HG03442 (cell line): Measurements from ENCODE around the gene PACRG.

Source experiments
- ATAC-seq: cut with Tn5 transposase; IDR thresholded peaks from one replicate; pipeline ENCODE4 v1.9.1; 2021; ENCODE audit warnings: mild to moderate bottlenecking, moderate library complexity; ENCODE audit not compliant: unreplicated experiment

Gene PACRG

GRCh38 chr6:163341224-163342061, 613.7 kb downstream of the PACRG start:
- ATAC-seq = no peak

GRCh38 chr6:163342571-163343539, 615.1 kb downstream of the PACRG start:
- ATAC-seq = no peak

- no peak for ATAC-seq
Observed at GRCh38 chr6:163343609-163344008, 615.8 kb downstream of the PACRG start.

GRCh38 chr6:163344411-163344810, 616.6 kb downstream of the PACRG start:
- no peak for ATAC-seq

- ATAC-seq = no peak
Observed at GRCh38 chr6:163345931-163346330, 618.2 kb downstream of the PACRG start.

GRCh38 chr6:163346497-163346961, 618.8 kb downstream of the PACRG start:
- ATAC-seq = no peak

- no peak for ATAC-seq
Observed at GRCh38 chr6:163347021-163347446, 619.3 kb downstream of the PACRG start.

GRCh38 chr6:163348789-163349680, 621.3 kb downstream of the PACRG start:
- no peak for ATAC-seq

GRCh38 chr6:163349696-163350095, 621.9 kb downstream of the PACRG start:
- ATAC-seq = no peak

- no peak for ATAC-seq
Observed at GRCh38 chr6:163351013-163351412, 623.2 kb downstream of the PACRG start.

- ATAC-seq = no peak
Observed at GRCh38 chr6:163352011-163352685, 624.4 kb downstream of the PACRG start.

- ATAC-seq = no peak
Observed at GRCh38 chr6:163352966-163353365, 625.2 kb downstream of the PACRG start.

GRCh38 chr6:163354085-163354484, 626.3 kb downstream of the PACRG start:
- ATAC-seq = no peak

- ATAC-seq = peak; percentile 74
Observed at GRCh38 chr6:163354761-163355425, 627.1 kb downstream of the PACRG start.

- peak; percentile 30 for ATAC-seq
Observed at GRCh38 chr6:163355426-163355991, 627.7 kb downstream of the PACRG start.

- no peak for ATAC-seq
Observed at GRCh38 chr6:163356324-163356723, 628.5 kb downstream of the PACRG start.

GRCh38 chr6:163356743-163357142, 629.0 kb downstream of the PACRG start:
- ATAC-seq = no peak

- no peak for ATAC-seq
Observed at GRCh38 chr6:163364641-163365040, 636.9 kb downstream of the PACRG start.
